Duodenal mucosa (tissue), 2 donors: ENCODE data around the gene STXBP3.

Source experiments
- H3K27ac ChIP-seq: one replicate; pipeline ENCODE4 v1.7.0; 2013; ENCODE audit warnings: low read depth, low read length
- H3K27me3 ChIP-seq, 2 donors: one replicate each; pipeline ENCODE4 v1.7.0; 2013; ENCODE audit warnings: low read length in 2 of 2, control low read depth in 1 of 2; ENCODE audit not compliant: insufficient read depth in 2 of 2, control insufficient read depth in 1 of 2
- H3K36me3 ChIP-seq, 2 donors: one replicate each; pipeline ENCODE4 v1.7.0; 2013; ENCODE audit warnings: low read length in 2 of 2, control low read depth in 1 of 2; ENCODE audit not compliant: insufficient read depth in 2 of 2, control insufficient read depth in 1 of 2
- H3K4me1 ChIP-seq, 2 donors: one replicate each; pipeline ENCODE4 v1.7.0; 2013; ENCODE audit warnings: low read length in 2 of 2, control low read depth in 1 of 2; ENCODE audit not compliant: insufficient read depth in 2 of 2, control insufficient read depth in 1 of 2
- H3K4me3 ChIP-seq, 2 donors: one replicate each; pipeline ENCODE4 v1.7.0; 2013; ENCODE audit warnings: low read length in 2 of 2, low read depth in 1 of 2
- H3K9ac ChIP-seq, 2 donors: one replicate each; pipeline ENCODE4 v1.7.0; 2013; ENCODE audit warnings: low read length in 2 of 2, low read depth in 1 of 2
- H3K9me3 ChIP-seq, 2 donors: one replicate each; pipeline ENCODE4 v1.7.0; 2013; ENCODE audit warnings: low read length in 2 of 2, control low read depth in 1 of 2; ENCODE audit not compliant: control insufficient read depth in 1 of 2

STXBP3 gene

DNA sequence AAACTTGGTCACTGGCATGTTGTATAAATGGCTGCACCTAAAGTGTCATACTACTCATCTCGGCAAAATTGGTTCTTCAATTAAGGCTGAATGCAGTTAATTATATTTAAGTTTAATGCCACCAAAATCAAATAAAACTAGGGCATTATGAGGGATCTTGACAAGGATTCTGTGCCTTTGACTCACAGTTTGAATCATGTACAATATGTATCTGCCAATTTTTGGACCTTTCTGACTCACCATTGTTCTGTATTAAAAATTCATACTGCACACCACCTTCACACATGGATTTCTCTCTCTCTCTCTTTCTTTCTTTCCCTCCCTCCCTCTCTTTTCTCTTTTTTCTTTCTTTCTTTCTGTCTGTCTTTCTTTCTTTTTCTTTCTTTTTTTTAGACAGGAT is 14.1 kb upstream of the STXBP3 start:
- H3K36me3 ChIP-seq: no peaks in the 10 kb centered on the region
- no peaks in the 10 kb centered on the region for H3K4me1 ChIP-seq
- H3K27me3 ChIP-seq: no peaks in the 10 kb centered on the region
- no peak overlapping the region for H3K27ac ChIP-seq
- H3K9me3 ChIP-seq: no peaks in the 10 kb centered on the region
- H3K4me3 ChIP-seq: no peak overlapping the region
- H3K9ac ChIP-seq: no peak overlapping the region

DNA sequence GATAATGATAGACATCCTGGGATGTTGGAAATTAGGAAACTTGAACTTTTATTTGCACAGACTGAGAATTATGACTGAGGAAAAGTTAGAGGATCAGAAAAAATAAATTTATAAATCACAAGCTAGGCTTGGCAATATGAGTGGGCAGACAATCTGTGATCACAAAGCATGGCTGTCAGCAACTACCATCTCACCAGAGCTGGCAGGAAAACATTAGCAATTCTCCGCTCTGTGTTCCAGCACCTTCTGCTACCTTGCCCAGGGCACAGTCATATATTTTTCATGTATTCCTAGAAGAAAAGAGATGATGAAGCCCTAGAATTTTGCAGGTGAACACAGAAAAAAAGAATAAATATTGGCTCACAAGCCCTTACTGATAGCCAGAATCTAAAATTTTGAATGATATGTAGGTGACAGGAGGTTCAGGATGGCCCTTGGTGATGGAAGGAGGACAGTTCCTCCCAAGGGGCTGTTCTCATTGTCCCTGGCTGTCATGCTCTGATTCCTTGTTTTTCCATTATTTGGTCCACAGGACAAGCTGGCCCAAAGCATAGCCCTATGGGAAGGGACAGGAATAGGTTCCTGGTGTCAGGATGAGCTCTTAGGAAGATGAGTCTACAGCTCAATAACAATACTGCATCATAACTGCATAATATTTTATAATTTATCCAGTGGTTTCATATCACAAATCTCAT is 12.2 kb upstream of the STXBP3 start:
- no peaks in the 10 kb centered on the region for H3K27me3 ChIP-seq
- no peak overlapping the region for H3K9ac ChIP-seq
- H3K27ac ChIP-seq: no peak overlapping the region

GRCh38 chr1:108742253-108742652 is 4.2 kb upstream of the STXBP3 start:
- Histone ChIP-seq H3K27ac (no peak overlapping the region), H3K4me3 (no peak overlapping the region), H3K9me3 (no peaks in the 10 kb centered on the region), H3K9ac (no peak overlapping the region), H3K36me3 (no peaks in the 10 kb centered on the region), H3K27me3 (no peaks in the 10 kb centered on the region), H3K4me1 (peaks cover 0 to under 1% of the 10 kb centered on the region in 2 donors)

More for the DNA sequence above, 12.2 kb upstream of the STXBP3 start:
- no peak overlapping the region for H3K4me3 ChIP-seq
- no peaks in the 10 kb centered on the region for H3K9me3 ChIP-seq
- no peaks in the 10 kb centered on the region for H3K4me1 ChIP-seq
- no peaks in the 10 kb centered on the region for H3K36me3 ChIP-seq

DNA sequence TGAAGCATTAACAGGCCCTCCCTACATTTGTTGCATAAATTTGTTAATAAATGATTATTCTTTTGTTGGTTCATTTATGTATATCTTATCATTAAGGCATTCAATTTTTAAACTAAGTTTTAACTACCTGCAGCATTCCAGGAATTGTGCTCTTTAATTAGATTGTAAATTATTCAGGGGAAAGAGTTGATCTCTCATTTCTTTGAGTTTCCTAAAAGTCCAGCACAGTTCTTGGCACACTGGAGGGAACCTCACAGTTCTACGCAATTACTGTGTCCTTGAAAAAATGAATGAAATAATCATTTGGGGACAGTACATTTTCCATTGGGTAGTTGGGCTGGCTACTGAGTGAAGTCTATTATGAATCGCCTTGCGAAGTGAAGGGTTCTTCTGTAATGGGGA is 493 bp upstream of the STXBP3 start:
- Histone ChIP-seq H3K36me3 (peaks cover 1 to 5% of the 10 kb centered on the region in 2 donors), H3K4me1 (peaks cover 0 to 11% of the 10 kb centered on the region in 2 donors), H3K4me3 (peak overlapping the region in 1 of 2 donors; percentile 40), H3K27me3 (no peaks in the 10 kb centered on the region), H3K27ac (no peak overlapping the region), H3K9me3 (no peaks in the 10 kb centered on the region), H3K9ac (peak overlapping the region; percentile 14 to 39)

DNA sequence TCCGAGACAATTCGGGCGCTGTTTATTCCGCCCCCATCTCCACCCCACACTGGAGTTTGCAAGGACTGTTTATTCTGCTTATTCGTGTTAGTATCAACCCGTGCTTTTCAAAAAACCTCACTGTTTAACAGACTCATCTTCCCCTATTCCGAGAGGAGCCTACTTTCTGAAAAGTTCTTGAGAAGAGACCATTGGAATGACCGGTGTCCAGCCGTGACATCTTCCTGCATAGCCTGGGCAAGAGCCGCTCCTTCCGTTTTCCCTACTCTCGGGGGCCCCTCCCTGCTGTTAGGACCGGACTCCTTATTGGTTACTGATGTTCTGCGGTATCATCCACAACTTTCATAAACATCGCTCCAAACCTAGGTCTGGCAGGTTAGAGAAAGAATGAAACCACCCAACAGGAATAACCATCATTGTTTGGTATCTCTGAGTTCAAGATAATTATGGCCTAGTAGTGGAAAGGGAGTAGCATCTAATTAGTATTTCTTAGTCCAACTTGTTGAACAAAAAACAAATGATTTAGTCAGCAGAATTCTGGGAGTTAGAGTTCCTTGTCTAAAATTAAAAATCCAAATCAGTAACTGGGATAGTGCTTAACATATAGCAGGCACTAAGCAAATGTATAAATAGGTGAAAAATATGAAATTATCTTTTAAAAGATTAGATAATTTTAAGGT is 837 bp downstream of the STXBP3 start:
- H3K4me1 ChIP-seq: peaks cover 0 to 11% of the 10 kb centered on the region in 2 donors
- H3K4me3 ChIP-seq: peak overlapping the region; percentile 86 to 94
- no peaks in the 10 kb centered on the region for H3K27me3 ChIP-seq
- H3K9me3 ChIP-seq: no peaks in the 10 kb centered on the region
- peak overlapping the region; percentile 97 for H3K27ac ChIP-seq
- peaks cover 3 to 9% of the 10 kb centered on the region in 2 donors for H3K36me3 ChIP-seq
- peak overlapping the region; percentile 90 to 100 for H3K9ac ChIP-seq

DNA sequence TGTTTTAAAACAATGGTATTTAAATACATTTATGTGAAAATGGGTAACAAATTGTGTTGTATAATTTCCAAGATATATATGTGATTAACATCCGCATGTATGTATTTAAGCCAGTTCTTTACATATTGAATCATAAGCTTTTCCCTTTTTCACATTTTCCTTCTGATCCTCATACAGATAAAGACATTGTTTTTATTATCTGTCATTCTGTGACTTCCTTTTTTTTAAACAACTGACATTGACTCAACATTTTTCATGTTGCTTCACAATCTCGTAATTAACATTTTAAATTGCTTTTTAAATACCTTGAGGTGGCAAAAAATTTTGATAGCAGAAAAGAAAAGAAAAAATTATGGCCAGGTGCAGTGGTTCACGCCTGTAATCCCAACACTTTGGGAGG is 1.4 kb downstream of the STXBP3 start:
- Histone ChIP-seq H3K9ac (no peak overlapping the region), H3K9me3 (no peaks in the 10 kb centered on the region), H3K27ac (no peak overlapping the region), H3K4me1 (peaks cover 0 to 11% of the 10 kb centered on the region in 2 donors), H3K4me3 (no peak overlapping the region), H3K36me3 (peaks cover 5 to 14% of the 10 kb centered on the region in 2 donors), H3K27me3 (no peaks in the 10 kb centered on the region)

DNA sequence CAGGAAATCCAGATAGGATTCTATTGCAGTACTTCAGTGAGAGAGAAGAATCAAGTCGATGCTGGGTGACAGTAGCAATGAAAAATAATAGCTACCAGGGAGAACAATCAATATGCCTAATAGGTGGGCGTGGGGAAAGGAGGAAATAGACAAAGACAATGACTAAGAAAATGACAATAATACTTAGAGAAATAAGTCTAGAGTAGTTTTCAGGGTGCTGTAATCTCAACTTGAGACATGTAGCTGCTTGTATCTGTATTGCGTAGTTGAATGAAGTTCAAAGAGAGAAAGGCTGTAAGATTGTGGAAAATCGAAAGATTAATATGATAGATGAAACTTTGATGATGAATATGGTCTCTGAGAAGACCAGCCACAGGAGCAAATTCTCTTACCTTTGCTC is 2.6 kb downstream of the STXBP3 start:
- Histone ChIP-seq H3K36me3 (peaks cover 5 to 18% of the 10 kb centered on the region in 2 donors), H3K27me3 (no peaks in the 10 kb centered on the region), H3K9ac (no peak overlapping the region), H3K9me3 (no peaks in the 10 kb centered on the region), H3K4me1 (peaks cover 0 to 11% of the 10 kb centered on the region in 2 donors), H3K27ac (no peak overlapping the region), H3K4me3 (no peak overlapping the region)

DNA sequence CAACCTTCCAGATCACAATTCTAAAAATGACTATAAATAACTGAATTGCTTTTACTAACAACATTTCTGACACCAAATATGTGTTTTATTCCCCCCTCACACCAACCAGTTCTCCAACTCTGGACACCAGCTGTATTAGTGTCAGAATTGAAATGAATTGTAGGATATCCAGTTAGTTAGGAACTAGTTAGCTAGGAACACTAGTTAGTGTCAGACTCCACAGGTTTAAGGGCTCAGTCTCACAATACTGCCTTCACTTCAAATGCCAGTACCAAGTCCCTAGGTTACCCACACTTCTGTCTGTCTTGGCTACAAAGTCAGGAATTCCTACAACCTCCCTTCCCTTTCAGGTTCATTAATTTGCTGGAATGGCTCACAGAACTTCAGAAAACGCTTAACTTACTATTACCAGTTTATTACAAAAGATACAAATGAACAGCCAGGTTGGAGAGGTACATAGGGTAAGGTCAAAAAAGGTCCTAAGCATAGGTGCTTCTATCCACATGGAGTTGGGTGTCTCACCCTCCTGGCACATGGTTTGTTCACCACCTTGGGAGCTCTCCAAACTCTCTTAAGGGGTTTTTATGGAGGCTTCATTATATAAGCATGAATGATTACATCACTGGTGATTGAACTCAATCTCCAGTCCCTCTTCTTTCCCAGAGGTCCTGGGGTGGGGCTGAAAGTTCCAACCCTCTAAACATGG is 4.2 kb downstream of the STXBP3 start:
- no peaks in the 10 kb centered on the region for H3K27me3 ChIP-seq
- peaks cover 0 to 11% of the 10 kb centered on the region in 2 donors for H3K4me1 ChIP-seq
- peaks cover 12 to 30% of the 10 kb centered on the region in 2 donors for H3K36me3 ChIP-seq
- H3K9ac ChIP-seq: no peak overlapping the region
- H3K27ac ChIP-seq: no peak overlapping the region
- H3K9me3 ChIP-seq: no peaks in the 10 kb centered on the region
- no peak overlapping the region for H3K4me3 ChIP-seq

- no peaks in the 10 kb centered on the region for H3K9me3 ChIP-seq
- no peaks in the 10 kb centered on the region for H3K27me3 ChIP-seq
- no peak overlapping the region for H3K27ac ChIP-seq
- H3K4me1 ChIP-seq: no peaks in the 10 kb centered on the region
- H3K4me3 ChIP-seq: no peak overlapping the region
- peaks cover 21 to 35% of the 10 kb centered on the region in 2 donors for H3K36me3 ChIP-seq
- no peak overlapping the region for H3K9ac ChIP-seq
Observed at GRCh38 chr1:108753363-108753762, 6.9 kb downstream of the STXBP3 start.

DNA sequence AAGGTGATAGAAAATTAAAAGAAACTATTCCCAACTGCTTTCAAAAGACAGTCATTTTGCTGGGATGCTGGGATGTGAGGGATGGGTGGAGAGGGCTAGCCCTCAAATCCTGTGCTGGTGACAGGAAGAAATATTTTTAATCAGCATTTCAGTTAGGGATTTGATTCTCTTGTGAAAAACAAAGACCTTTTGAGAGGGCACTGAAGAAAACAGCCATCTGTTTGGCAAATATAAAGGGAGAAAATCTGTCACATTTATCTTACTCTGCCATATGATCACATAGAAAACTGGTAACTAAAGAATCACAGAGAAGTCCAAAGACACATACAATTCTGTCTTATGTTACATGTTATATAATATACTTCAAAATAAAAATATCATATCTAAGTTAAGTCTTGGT is 12.3 kb downstream of the STXBP3 start:
- Histone ChIP-seq H3K9ac (no peak overlapping the region), H3K27me3 (no peaks in the 10 kb centered on the region), H3K4me3 (no peak overlapping the region), H3K4me1 (no peaks in the 10 kb centered on the region), H3K27ac (no peak overlapping the region), H3K36me3 (peaks cover 24 to 39% of the 10 kb centered on the region in 2 donors), H3K9me3 (no peaks in the 10 kb centered on the region)
